C4-2B (cell line): ENCODE measurements around the gene FURIN.
"Not testable (repeated sequence)": the region's sequence is repeated elsewhere in the genome, so short reads cannot be mapped to it uniquely, and the experiment has no call there.

Experiments
- ZFX ChIP-seq: fragments of 450-650 bp; IDR thresholded peaks from 2 replicates; pipeline ENCODE4 v1.6.1; 2017
- TF ChIP-seq, protein P1 (sequence below): fragments of 450-650 bp; conservative IDR thresholded peaks from 2 replicates; pipeline ENCODE4 v1.5.1; 2017; ENCODE audit warnings: mild to moderate bottlenecking

DNA sequence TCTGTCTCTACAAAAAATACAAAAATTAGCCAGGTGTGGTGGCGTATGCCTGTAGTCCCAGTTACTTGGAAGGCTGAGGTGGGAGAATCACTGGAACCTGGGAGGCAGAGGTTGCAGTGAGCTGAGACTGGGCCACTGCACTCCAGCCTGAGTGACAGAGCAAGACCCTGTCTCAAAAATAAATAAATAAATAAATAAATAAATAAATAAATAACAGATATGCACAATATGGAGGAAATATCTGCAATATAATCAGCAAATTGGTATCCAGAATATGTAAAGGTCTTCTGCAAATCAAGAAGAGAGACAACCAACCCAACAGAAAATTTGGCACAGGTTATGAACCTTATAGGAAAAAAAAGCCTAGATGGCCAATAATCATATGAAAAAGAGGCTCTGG lies 19.0 kb upstream of the FURIN start:
- TF ChIP-seq, protein P1, sequence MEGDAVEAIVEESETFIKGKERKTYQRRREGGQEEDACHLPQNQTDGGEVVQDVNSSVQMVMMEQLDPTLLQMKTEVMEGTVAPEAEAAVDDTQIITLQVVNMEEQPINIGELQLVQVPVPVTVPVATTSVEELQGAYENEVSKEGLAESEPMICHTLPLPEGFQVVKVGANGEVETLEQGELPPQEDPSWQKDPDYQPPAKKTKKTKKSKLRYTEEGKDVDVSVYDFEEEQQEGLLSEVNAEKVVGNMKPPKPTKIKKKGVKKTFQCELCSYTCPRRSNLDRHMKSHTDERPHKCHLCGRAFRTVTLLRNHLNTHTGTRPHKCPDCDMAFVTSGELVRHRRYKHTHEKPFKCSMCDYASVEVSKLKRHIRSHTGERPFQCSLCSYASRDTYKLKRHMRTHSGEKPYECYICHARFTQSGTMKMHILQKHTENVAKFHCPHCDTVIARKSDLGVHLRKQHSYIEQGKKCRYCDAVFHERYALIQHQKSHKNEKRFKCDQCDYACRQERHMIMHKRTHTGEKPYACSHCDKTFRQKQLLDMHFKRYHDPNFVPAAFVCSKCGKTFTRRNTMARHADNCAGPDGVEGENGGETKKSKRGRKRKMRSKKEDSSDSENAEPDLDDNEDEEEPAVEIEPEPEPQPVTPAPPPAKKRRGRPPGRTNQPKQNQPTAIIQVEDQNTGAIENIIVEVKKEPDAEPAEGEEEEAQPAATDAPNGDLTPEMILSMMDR, result not testable (repeated sequence)
- TF ChIP-seq ZFX, result not testable (repeated sequence)
